GM19025 (cell line): Measurements from ENCODE around the gene LAMA2.

Experiments used
- ATAC-seq: cut with Tn5 transposase; IDR thresholded peaks from one replicate; pipeline ENCODE4 v1.9.1; 2021; ENCODE audit warnings: mild to moderate bottlenecking, low read depth, moderate library complexity; ENCODE audit not compliant: unreplicated experiment

The LAMA2 gene

DNA sequence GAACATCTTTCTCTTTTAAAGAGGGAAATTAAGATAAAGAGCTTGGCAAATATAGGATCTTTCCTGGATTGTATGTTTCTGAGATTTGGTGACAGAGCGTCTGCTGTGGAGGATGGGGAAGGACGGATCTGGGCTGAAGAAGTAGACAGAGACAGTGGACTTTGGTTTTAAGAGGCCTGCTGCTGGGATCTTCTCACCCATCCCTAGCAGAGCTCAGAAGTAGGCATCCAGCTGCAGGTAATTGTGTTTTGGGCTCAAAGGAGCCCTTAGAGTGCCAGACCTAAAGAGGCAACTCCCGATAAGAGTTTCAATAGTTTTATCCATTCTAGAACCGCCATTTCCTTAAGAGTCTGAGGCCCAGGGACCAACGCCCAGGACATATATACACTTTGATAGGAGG is 20.8 kb downstream of the LAMA2 start:
- no peak for ATAC-seq

DNA sequence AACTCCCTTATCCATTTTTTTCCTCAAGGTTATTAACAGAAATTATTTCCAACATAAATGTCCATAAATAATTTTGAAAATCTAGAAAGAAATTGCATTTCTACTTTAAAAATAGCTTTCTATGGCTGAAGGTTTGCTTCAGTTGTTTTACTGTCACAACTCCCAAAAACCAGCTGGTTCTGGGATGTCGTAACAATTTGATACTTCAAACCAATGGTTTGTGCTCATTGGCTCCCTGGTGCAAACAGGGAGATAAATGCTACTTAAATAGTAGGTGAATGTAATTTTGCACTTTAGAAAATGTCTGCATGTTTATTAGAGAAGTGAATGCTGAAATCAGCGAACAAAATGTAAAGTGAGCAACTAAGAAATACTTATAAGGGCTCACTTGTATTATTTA is 31.1 kb downstream of the LAMA2 start:
- no peak for ATAC-seq

DNA sequence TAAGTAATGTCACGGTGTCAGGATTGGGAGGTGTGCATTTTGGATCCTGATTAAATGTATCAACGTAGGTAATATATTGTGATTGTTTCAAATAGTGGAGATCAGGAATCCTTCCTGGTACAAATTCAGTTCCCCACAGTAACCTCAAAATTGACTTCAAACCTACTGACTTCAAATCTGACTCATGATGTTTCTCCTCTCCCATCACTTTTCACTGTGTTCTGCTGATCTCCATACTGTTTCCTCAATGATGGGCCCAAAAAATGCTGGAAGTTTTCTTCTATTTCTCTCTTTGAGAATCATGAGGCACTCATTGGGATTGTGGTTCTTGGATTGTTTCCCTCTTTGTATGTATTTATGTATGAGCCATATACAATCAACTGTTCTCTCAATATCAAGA is 35.9 kb downstream of the LAMA2 start:
- no peak for ATAC-seq

DNA sequence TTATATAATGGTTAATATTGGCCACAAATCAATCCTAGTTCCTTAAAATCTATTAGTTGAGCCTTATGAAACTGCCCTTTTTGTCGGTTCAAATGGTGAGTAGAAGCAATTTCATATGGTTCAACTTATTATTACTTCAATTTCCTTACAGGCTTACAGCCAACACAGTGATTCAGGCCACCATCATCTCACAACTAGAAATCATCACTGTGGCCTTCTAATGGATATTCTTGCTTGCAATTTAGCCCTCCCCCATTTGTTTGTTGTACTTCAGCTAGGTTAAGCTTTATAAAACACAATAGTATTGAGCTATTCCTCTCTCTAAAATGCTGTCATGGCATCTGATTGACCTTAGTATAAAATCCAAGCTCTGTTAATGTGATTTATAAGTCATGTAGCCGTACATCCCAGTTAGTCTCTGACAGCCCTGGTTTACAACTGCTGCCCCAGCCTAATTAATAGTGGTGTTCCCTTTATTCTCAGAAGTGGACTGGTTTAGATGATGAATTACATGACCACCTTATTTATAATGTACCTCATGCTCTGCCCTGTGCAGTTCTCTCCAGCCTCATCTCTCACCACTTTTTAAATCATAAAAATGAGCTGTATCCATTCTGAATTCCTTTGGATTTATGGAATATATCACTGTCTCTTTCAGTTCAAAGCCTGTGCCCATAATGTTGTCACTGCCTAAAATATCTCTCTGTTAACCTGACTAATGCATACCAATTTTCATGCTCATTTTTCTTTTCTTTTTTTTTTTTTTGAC is 36.7 kb downstream of the LAMA2 start:
- ATAC-seq: no peak

DNA sequence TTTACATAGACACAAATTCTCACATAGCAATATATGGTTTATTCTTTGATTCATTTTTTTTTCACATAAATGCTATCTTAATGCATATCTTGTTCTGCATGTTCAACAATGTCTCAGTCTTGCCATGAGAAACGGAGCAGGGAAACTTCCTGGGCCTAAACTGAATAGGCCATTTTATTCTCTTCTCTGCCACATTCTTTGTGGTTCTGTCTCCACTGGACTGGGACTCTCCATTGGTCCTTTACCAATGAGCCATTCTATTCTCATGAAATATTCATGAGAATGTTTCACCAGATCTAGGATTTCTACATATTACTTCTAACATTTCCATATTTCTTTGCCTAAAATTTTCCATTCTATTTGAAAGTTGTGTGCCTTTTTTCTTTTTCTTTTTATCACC is 42.8 kb downstream of the LAMA2 start:
- no peak for ATAC-seq

DNA sequence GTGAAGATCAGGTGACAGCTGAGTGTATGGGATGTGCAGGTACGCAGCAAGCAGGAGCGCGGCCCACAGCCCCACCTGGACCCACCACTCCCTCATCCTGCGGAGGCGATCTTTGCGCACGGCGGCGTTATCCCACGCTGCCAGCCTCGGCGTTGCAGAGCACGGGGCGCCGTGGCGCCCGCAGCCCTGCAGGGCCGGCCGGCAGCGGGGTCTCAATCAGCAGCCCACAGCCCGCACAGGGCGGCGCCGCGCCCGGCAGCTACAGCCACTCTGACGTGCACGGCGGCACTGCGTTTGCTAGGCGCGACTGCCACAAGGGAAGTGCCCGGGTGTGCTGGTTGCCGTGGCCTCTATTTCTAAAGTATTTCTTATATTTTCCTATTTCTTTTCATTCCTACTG is 46.9 kb downstream of the LAMA2 start:
- no peak for ATAC-seq

DNA sequence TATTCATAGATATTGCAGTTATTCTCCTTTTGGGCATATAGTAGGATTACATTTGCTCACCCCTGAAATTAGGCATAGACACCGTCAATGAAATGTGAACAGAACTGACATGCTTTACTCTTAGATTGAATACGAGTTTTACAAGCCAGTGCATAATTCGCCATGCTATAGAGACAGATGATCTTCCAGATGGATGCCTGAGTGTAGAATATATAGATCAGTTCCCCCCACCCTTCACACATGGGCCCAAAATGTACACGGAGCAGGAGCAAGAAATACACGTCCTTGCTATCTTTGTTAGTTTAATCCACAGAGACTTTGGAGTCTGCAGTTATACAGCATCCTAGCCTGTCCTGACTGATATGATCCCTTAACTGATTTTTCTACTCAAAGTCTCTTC is 47.4 kb downstream of the LAMA2 start:
- ATAC-seq: no peak

DNA sequence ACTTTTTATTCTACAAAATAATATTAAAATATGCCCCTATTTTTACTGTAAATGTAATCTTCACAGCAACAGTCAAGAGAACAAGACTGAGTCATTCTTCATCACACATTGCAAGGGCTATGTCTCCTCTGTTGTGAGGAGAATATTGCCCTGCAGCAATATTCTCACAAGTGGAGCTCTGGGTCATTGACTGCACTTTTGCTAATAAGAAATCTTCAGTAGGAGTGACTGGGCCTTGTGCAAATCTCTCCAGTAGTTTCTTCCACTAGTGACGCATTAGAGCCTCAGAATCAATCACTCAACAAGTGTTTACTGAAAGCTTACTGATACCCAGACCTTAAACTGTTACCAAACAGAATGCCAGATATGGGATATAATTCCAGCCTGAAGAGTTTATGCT is 49.1 kb downstream of the LAMA2 start:
- no peak for ATAC-seq

DNA sequence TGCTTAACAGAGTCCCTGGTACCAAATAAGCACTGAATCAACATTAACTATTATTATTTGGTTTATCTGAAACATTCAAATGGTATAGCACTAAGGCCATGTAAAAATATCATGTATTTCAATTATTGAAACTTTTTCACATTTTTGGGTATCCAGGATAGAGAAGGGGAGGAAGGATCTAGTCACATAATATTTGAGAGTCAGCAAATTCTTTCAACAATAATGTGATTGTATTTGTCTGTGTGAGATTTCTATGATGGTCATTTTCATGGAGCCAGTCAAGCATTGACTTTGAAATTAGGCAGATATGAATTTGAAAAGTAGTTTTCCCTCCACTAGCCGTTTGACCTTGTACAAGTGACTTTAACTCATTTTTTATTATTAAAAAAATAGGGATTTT is 67.9 kb downstream of the LAMA2 start:
- ATAC-seq: no peak

DNA sequence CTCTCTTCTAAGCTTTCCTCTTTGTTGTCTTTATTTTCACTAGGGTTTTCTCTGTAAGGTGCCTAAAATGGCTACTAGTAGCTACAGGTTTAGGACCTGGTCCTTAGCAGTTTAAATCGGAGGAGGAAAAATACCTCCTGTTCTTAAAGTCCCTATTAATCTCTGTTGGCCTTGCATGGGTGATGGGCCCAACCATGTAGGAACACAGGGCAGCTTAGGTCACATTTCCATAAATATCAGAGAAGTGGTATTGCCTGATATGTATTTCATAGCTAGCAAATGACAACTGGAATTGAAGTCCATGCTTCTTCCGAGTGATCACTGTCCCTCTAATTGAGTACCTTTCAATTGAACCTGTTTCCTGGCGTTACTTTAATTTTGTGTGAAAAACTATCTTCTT is 70.0 kb downstream of the LAMA2 start:
- ATAC-seq: no peak

DNA sequence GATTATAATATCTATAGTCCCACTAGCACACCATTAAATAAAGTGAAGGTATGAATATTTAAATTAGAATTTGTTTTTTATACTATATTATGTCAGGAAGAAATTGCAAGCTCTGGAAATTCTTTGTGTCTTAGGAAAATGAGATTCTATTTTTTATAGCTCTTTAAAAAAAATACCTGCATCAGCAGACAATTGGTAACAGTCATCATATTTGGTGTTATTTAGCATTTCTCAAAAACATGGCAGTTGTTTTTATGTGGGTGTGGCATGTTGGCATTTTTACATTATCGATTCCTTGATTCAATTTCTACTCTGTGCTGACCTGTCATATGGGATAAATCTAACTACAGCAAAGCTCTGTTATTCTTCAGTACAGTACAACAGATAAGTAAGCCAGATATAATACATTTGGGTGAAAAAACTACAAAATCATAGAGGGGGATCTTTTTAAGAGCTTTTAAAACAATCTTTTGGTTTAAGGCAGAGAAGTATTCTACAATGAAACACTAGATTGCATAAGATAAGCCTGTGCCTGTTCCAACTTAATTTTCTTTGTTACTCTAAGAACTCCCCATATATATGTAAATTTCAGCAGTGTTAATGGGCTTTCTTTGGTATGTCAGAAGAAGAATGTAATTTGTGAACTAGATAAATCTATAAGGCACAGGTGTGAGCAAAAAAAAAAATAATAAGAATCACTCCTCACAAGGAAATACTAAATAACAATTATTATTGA is 71.5 kb downstream of the LAMA2 start:
- ATAC-seq: no peak

DNA sequence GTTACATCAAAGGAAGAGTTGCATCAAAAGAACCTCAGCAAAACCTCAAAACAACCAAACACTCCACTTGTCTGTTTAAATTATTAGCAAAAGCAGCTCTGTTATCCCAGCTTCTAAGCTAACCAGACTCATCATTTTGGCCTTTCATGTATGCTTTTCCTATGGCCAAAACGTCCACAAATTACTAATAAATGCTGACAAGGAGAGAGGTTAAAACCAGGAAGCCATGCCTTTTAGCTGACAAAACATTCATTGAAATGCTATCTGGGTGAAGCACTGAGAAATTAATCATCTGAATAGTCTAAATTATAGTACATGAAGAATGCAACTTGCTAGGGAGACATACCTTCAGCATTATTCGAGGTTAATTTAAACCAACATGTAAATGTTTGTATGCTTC is 80.6 kb downstream of the LAMA2 start:
- ATAC-seq: no peak

DNA sequence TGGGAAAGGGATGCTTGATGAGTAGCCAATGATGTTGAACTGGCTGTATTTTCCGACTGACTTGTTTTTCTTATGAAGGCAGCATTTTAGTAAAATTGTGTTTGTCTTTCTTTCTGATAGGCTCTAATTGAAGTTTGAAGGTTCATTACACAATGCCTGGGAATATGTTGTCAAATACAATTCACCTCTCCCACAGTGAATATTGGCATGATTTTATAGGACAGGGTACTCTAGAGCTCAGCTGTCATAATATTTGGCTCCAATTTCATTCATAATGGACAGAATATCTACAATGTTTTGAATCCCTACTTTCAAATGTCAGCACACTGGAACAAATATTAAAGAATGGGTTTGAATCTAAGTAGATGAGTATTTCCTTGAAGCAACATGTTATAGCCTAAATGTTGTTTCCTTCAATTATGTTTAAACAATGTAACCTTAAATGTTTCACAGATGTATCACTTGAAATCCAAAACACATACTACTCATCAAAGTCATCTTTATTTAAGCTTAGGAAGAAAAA is 81.4 kb downstream of the LAMA2 start:
- ATAC-seq: no peak

DNA sequence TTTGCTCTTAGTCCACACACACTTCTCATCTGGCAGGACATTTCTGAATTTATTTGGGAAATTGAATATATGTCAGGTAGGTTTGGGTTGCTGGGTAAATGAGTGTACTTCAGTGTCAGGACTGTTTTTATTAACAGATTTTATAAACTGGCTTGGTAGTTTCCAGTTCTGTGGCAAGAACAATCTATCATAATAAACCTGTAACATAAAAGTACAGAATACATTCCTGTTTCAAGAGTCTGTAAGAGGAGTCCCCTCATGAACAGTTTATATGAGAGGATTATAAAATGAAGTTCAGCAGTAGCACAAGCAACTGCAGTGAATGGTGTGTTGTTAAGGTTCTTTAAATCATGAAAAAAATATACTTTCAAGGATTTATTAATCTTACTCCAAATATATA is 81.8 kb downstream of the LAMA2 start:
- no peak for ATAC-seq

DNA sequence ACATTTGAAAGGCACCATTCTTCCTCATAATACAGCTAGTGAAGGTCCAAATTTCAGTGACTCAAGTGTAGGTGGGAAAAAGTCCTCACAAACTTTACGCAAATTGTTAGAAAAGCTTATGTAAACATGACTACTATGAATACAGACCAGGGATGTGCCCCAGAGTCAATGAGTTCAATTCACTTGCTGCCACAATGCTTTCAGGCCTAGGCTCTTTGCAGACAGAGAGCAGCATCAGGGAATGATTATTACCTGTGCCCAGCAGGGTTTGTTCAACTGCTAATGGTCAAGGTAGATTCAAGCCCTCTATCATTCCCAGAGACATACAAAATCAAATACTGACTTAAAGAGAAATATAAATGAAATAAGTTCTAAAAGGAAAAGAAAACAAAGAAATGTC is 84.0 kb downstream of the LAMA2 start:
- no peak for ATAC-seq

DNA sequence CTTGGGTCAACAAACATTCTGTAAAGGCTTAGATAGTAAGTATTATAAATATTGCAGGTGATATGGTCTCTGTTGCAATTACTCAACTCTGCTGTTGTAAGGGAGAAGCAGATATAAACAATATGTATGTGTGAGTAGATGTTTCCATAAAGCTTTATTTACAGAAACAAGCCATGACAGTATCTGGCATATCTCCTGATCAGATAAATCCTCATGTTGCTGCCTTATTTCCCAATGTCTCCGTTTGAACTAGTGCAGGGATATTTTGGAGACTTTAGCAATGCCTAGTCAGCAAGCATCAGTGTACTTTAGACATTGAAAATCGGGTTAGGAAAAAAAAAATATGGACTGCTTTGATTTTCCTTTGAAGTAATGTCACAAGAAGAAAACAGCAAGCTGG is 96.1 kb downstream of the LAMA2 start:
- ATAC-seq: no peak

DNA sequence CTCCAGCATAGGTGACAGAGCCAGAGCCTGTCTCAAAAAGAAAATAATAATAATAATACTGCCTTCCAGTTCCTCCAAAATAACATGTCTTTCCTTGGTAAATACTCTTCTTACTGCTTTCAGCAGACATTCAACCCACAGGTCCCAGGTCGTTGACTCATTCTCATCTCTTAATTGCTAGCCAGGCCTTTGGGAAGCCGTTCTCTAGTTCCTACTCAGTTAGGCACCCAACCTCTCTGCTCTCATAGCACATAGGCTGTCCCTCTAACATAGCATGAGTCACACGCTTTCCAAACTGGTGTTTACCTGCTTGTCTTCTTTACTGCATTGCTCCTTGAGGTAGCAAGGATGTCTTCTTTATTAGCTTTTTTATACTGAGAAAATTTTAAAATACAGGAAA is 98.8 kb downstream of the LAMA2 start:
- no peak for ATAC-seq

DNA sequence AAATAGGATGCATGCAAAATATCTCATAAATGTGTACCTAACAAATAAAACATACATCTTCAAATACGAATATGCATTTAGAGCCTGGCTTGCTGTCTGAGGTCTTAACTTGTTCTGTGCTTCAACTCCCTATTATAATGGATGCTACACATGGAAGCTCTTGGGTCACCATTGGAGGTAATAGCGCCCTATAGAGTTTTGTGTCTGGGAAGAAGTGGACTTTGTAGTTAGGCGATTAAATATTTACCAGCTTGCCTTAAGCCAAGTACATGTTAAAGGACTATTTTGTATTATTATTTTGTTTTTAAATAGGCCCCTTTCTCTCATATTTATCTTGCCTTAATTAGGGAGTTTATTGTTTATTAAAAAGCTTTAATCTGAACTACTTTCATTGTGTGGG is 107.4 kb downstream of the LAMA2 start:
- no peak for ATAC-seq

DNA sequence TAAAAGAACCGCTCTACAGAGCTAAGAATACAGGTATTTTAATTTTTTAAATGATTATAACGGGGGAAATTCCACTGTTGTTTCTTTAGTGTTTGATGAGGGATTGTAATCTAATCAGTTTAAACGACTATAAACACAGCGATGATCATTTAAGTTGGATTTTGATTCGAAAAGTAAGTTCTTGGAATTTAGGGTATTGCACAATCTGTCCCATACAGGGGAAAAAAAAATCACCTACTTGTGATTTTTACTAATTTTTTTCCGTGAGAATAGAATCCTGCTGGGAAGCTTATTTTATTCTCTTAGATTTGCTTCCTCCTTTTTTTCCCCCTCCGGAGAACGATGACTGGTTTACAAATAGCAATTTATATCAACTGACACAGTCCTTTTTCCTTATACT is 108.0 kb downstream of the LAMA2 start:
- no peak for ATAC-seq

DNA sequence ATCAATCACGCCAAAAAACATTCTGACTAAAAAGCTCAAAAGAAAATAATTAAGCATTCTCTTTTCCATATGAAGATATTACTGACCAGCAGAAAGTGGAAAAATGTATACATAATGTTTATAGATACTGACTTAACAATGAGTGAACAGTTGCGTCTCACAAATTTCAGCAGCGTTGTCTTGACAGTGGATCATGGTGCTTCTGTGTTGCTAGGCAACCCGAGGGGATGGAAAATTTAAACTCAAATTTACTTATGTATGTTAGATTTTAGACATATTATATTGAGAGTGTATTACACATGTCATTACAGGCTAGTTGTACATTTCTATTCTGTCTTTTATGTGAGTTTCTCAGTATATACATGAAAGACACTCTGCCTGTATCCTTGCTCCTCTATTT is 110.2 kb downstream of the LAMA2 start:
- no peak for ATAC-seq

DNA sequence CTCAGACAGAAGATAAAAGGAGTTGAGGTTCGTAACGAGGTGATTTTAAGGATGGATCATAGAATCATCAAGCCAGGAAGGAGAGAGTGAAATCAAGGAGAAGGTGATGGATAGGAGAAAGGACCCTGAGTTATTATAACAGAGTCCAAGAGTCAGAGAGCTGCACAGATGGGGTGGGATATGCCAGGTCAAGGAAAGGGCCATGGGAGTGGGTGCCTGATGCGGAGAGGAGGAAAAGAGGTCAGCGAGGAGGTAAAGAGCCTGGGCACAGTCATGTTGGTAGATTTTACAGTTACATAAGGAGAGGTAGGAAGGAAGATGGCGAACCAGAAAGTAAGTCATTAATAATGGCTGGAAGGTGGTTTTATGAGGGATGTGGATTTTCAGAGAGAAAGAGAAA is 114.9 kb downstream of the LAMA2 start:
- ATAC-seq: no peak
